OCI-LY7 (cell line): ENCODE results near the gene MACROD2. TPM values are rescaled to one million over a fixed set of nuclear protein-coding genes. Genes with fewer than 3 reads are reported as not detected.

Experiments used
- BruUV-seq: library from RNA; stranded (reverse); fragments of 400-500 nt; replicated peaks from 2 replicates; lab custom pipeline; 2021; lab: Mats Ljungman, UMichigan
- CTCF ChIA-PET: fragments of 300-600 bp; sonication (Branson Sonifier 250); formaldehyde crosslinking; loops from one replicate; lab custom pipeline; 2022; ENCODE audit warnings: antibody characterized with exemption; ENCODE audit not compliant: unreplicated experiment; lab: Charles Lee
- POLR2A ChIA-PET: fragments of 300-600 bp; sonication (Branson Sonifier 250); formaldehyde crosslinking; loops from one replicate; lab custom pipeline; 2022; ENCODE audit warnings: antibody characterized with exemption; lab: Charles Lee
- DNase-seq: peaks from one replicate; pipeline ENCODE4 v3.0.0-alpha.2; 2015; ENCODE audit warnings: low spot score
- H2AFZ ChIP-seq: fragments of 200-600 bp; sonication (generic), shearing (Covaris generic); 2 replicates; pipeline ENCODE4 v1.6.1; 2014; ENCODE audit warnings: mild to moderate bottlenecking, antibody characterized with exemption, low read length, moderate library complexity
- H3K27ac ChIP-seq: fragments of 200-600 bp; sonication (generic); 2 replicates; pipeline ENCODE4 v1.5.1; 2014; ENCODE audit warnings: mixed run types, low read depth, mild to moderate bottlenecking, moderate library complexity, low read length, inconsistent platforms; ENCODE audit not compliant: poor library complexity, severe bottlenecking
- H3K36me3 ChIP-seq: fragments of 200-600 bp; sonication (generic); 2 replicates; pipeline ENCODE4 v1.6.1; 2014; ENCODE audit warnings: mild to moderate bottlenecking, antibody characterized with exemption, low read length, moderate library complexity, mixed read lengths; ENCODE audit not compliant: insufficient read depth
- H3K4me1 ChIP-seq: fragments of 200-600 bp; sonication (generic); 2 replicates; pipeline ENCODE4 v1.5.1; 2014; ENCODE audit warnings: mild to moderate bottlenecking, low read length; ENCODE audit not compliant: insufficient read depth, poor library complexity, severe bottlenecking
- H3K4me2 ChIP-seq: fragments of 200-600 bp; sonication (generic); 2 replicates; pipeline ENCODE4 v1.6.1; 2014; ENCODE audit warnings: mild to moderate bottlenecking, low read length
- H3K4me3 ChIP-seq: fragments of 200-600 bp; sonication (generic); 2 replicates; pipeline ENCODE4 v1.5.1; 2014; ENCODE audit warnings: mild to moderate bottlenecking, low read depth, low read length; ENCODE audit not compliant: poor library complexity, severe bottlenecking
- H3K79me2 ChIP-seq: fragments of 200-600 bp; sonication (generic); 2 replicates; pipeline ENCODE4 v1.6.1; 2016; ENCODE audit warnings: low read depth, mild to moderate bottlenecking, low read length, moderate library complexity, mixed read lengths; ENCODE audit not compliant: insufficient read depth
- H3K9me2 ChIP-seq: fragments of 200-600 bp; sonication (generic); 2 replicates; pipeline ENCODE4 v1.6.1; 2016; ENCODE audit warnings: mild to moderate bottlenecking, low read length, mixed read lengths; ENCODE audit not compliant: insufficient read depth
- H3K9me3 ChIP-seq: fragments of 200-600 bp; sonication (generic); 2 replicates; pipeline ENCODE4 v1.6.1; 2014; ENCODE audit warnings: mild to moderate bottlenecking, mixed run types, low read length, mixed read lengths
- H4K20me1 ChIP-seq: fragments of 200-600 bp; sonication (generic); 2 replicates; pipeline ENCODE4 v1.6.1; 2014; ENCODE audit warnings: mild to moderate bottlenecking, antibody characterized with exemption, low read length, moderate library complexity, mixed read lengths; ENCODE audit not compliant: insufficient read depth
- CTCF ChIP-seq: fragments of 200-600 bp; sonication (generic); conservative IDR thresholded peaks from 2 replicates; pipeline ENCODE4 v1.5.1; 2014; ENCODE audit warnings: mild to moderate bottlenecking, antibody characterized with exemption, low read length, moderate library complexity, mixed read lengths
- EZH2phosphoT487 ChIP-seq: fragments of 200-600 bp; sonication (generic); IDR thresholded peaks from 2 replicates; pipeline ENCODE4 v1.6.1; 2018; ENCODE audit warnings: low read depth, borderline replicate concordance, mild to moderate bottlenecking, mixed run types, antibody characterized with exemption, low read length, moderate library complexity, mixed read lengths
- intact Hi-C: fragments of 100-400 bp; cut with micrococcal nuclease; formaldehyde crosslinking; loops from one replicate; pipeline ENCODE4 v1.10.0; 2022; ENCODE audit not compliant: unreplicated experiment
- total RNA-seq, 2 experiments: library from RNA; depleted of rRNA in 1 of 2; stranded (reverse); fragments of >200 nt in 1 of 2; shearing (Covaris generic) in 1 of 2; gene quantifications; 2 replicates each; pipeline ENCODE4 v1.2.3, GENCODE V29; 2014 to 2022

MACROD2 gene
- total RNA-seq, 2 experiments from 2014 or later, result 0.09 to 4.5 TPM

- no peaks in the 10 kb centered on the region for H3K36me3 ChIP-seq
- no peaks in the 10 kb centered on the region for H3K9me3 ChIP-seq
- no peak overlapping the region for H3K27ac ChIP-seq
- H4K20me1 ChIP-seq, result no peaks in the 10 kb centered on the region
- H3K9me2 ChIP-seq, result no peaks in the 10 kb centered on the region
- no peaks in the 10 kb centered on the region for H3K79me2 ChIP-seq
- H3K4me1 ChIP-seq, result no peaks in the 10 kb centered on the region
- no peak overlapping the region for H3K4me3 ChIP-seq
- no peak overlapping the region for H2AFZ ChIP-seq
- no TSS peak for BruUV-seq
- TF ChIP-seq EZH2phosphoT487, result no peak
- TF ChIP-seq CTCF, result no peak
- POLR2A ChIA-PET, result no interaction called here
- no peak for DNase-seq
- CTCF ChIA-PET, result no interaction called here
- H3K4me2 ChIP-seq, result no peak overlapping the region
- intact Hi-C loops, result no loop called here
These were observed 1837.2 kb downstream of the MACROD2 start for GRCh38 chr20:15832512-15832911.

- BruUV-seq, result no TSS peak
- POLR2A ChIA-PET, result interaction anchor here (1.0 kb wide), 1 partner anchor 21 kb away, joined by 3 read pairs; no protein-coding TSS in a partner anchor
These were observed 1839.5 kb downstream of the MACROD2 start for GRCh38 chr20:15834857-15835256.

More at GRCh38 chr20:15834857-15835256, 1839.5 kb downstream of the MACROD2 start:
- DNase-seq, result no peak
- Histone ChIP-seq H3K4me3 (no peak overlapping the region), H3K79me2 (no peaks in the 10 kb centered on the region), H3K4me1 (no peaks in the 10 kb centered on the region), H3K36me3 (no peaks in the 10 kb centered on the region), H3K4me2 (no peak overlapping the region), H3K27ac (no peak overlapping the region), H4K20me1 (no peaks in the 10 kb centered on the region), H3K9me2 (no peaks in the 10 kb centered on the region), H3K9me3 (no peaks in the 10 kb centered on the region), H2AFZ (no peak overlapping the region)
- CTCF ChIA-PET, result no interaction called here
- intact Hi-C loops, result no loop called here
- TF ChIP-seq CTCF (no peak), EZH2phosphoT487 (no peak)
